Fibroblast of lung (primary cell): Measurements from ENCODE around the gene DOK1.

Source experiments
- EZH2 ChIP-seq: IDR thresholded peaks from 2 replicates; pipeline ENCODE4 v1.5.1; 2012; ENCODE audit warnings: low read length, control low read depth, mild to moderate bottlenecking; ENCODE audit errors: missing control alignments
- TF ChIP-seq, protein P1 (sequence below), 2 donors: IDR thresholded peaks in 1 of 2; conservative IDR thresholded peaks in 1 of 2; 1 replicate in 1 of 2; 2 replicates in 1 of 2; pipeline ENCODE4 v1.5.1; 2011 to 2012; ENCODE audit warnings: low read length in 2 of 2, control low read depth in 1 of 2, inconsistent platforms in 1 of 2, low read depth in 1 of 2, mild to moderate bottlenecking in 1 of 2

DNA sequence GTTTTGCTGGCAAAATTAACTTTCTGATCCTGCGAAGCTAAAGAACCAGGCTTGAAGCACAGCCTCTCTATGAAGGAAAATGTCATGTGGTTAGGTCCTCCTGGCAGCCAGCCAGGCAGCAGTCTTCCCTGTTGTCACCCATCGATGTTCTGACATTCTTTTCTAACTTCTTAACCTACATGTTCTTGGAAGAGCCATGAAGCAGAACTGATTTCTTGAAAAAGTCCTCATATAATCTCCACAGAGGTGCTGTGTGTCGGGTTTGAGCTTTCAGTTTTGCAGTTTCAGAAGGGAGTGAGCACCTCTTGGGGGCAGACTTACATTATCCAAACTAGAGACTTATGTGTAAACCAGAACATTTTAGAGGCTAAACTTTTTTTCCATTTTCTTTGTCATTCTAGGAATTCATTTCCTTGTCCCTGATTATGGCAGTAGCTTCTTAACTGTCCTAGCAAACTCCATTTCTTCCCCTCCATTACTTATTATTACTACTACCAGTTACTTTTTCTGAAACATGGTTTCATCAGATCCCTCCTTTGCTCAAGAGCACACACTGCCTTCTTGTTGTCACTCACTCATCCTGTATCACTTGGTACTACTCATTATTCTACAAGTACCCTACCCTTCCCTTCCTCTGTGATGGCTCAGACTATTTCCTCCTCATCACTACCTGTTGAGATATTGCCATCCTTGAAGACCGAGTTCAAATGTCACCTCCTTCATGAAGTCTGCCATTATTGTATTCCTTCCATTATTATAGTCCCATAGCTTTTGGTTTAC lies 31.1 kb downstream of the DOK1 start:
- TF ChIP-seq, protein P1, sequence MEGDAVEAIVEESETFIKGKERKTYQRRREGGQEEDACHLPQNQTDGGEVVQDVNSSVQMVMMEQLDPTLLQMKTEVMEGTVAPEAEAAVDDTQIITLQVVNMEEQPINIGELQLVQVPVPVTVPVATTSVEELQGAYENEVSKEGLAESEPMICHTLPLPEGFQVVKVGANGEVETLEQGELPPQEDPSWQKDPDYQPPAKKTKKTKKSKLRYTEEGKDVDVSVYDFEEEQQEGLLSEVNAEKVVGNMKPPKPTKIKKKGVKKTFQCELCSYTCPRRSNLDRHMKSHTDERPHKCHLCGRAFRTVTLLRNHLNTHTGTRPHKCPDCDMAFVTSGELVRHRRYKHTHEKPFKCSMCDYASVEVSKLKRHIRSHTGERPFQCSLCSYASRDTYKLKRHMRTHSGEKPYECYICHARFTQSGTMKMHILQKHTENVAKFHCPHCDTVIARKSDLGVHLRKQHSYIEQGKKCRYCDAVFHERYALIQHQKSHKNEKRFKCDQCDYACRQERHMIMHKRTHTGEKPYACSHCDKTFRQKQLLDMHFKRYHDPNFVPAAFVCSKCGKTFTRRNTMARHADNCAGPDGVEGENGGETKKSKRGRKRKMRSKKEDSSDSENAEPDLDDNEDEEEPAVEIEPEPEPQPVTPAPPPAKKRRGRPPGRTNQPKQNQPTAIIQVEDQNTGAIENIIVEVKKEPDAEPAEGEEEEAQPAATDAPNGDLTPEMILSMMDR (conservative IDR thresholded peaks at IDR 0.05 in 1 of 2, IDR thresholded peaks at IDR 0.05 in 1 of 2; ENCODE audit: low read depth in 1 of 2, low read length in 2 of 2) = no peak
- TF ChIP-seq EZH2 = no peak
